OCI-LY3 (cell line): ENCODE data around the gene GNAI2.

Experiments used
- H2AFZ ChIP-seq: fragments of 200-600, 300-600 bp; shearing (Covaris generic); 2 replicates; pipeline ENCODE4 v1.6.0; 2014; ENCODE audit warnings: antibody characterized with exemption, low read depth, low read length
- H3K27ac ChIP-seq: fragments of 200-600, 300-600 bp; sonication (generic); 2 replicates; pipeline ENCODE4 v1.5.1; 2014; ENCODE audit warnings: mild to moderate bottlenecking, low read length, moderate library complexity, mixed read lengths
- H3K27me3 ChIP-seq: fragments of 200-600, 300-600 bp; sonication (generic); 2 replicates; pipeline ENCODE4 v1.6.1; 2014; ENCODE audit warnings: low read depth, low read length, mixed read lengths
- H3K36me3 ChIP-seq: fragments of 200-600, 300-600 bp; sonication (generic); replicated peaks from 2 replicates; pipeline ENCODE3; 2014; ENCODE audit warnings: low read depth, low read length, mixed read lengths
- H3K4me1 ChIP-seq: fragments of 300-600, 200-600 bp; sonication (generic); 2 replicates; pipeline ENCODE4 v1.6.1; 2014; ENCODE audit warnings: low read length, mixed read lengths
- H3K4me2 ChIP-seq: fragments of 200-600, 300-600 bp; sonication (generic); 2 replicates; pipeline ENCODE4 v1.6.1; 2014; ENCODE audit warnings: low read length, mixed read lengths
- H3K4me3 ChIP-seq: fragments of 300-600, 200-600 bp; sonication (generic); 2 replicates; pipeline ENCODE4 v1.5.1; 2014; ENCODE audit warnings: antibody characterized with exemption, mild to moderate bottlenecking, low read length, moderate library complexity
- H3K79me2 ChIP-seq: fragments of 300-600, 200-600 bp; shearing (Covaris generic); 2 replicates; pipeline ENCODE4 v1.6.1; 2014; ENCODE audit warnings: mild to moderate bottlenecking, low read length, mixed read lengths
- H3K9ac ChIP-seq: fragments of 300-600, 200-600 bp; shearing (Covaris generic); 2 replicates; pipeline ENCODE4 v1.6.0; 2014; ENCODE audit warnings: mild to moderate bottlenecking, low read length, moderate library complexity
- H3K9me3 ChIP-seq: fragments of 200-600, 300-600 bp; shearing (Covaris generic); 2 replicates; pipeline ENCODE4 v1.6.1; 2014; ENCODE audit warnings: low read length, mixed read lengths; ENCODE audit not compliant: insufficient read depth
- H4K20me1 ChIP-seq: fragments of 200-600, 300-600 bp; sonication (generic); 2 replicates; pipeline ENCODE4 v1.6.1; 2016; ENCODE audit warnings: low read length, mixed read lengths; ENCODE audit not compliant: insufficient read depth
- EZH2phosphoT487 ChIP-seq: fragments of 200-600 bp; shearing (Covaris generic); IDR thresholded peaks from 2 replicates; pipeline ENCODE4 v1.6.1; 2018; ENCODE audit warnings: antibody characterized with exemption, mixed run types, low read depth
- TF ChIP-seq, protein P1 (sequence below): fragments of 200-600, 300-600 bp; sonication (generic); IDR thresholded peaks from 2 replicates; pipeline ENCODE4 v1.5.1; 2014; ENCODE audit warnings: antibody characterized with exemption, low read length, low read depth

Gene GNAI2

DNA sequence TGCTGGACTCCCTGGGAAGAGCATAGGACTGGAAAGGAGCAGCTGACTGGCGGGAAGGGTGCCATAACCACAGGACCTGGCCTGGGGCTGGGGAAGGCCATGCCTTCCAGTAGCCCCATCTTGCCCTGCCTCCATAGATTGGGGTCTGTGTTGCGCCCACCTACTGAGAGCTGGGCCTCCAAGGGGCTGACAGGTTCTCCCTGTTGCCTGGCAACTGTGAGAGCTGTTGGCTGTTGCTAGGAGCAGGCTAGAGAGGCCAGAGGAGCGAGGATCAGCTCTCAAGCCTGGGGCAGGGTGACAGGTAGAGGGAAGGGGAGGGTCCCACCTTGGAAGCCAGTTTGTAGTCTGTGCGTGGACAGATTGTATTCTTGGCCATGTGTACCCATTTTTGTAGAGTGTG is 2.8 kb upstream of the GNAI2 start:
- peaks cover 23% of the 10 kb centered on the region for H3K4me1 ChIP-seq
- H4K20me1 ChIP-seq: peaks cover 2% of the 10 kb centered on the region
- peaks cover 30% of the 10 kb centered on the region for H3K79me2 ChIP-seq
- H3K27ac ChIP-seq: no peak overlapping the region
- H3K36me3 ChIP-seq: no peaks in the 10 kb centered on the region
- no peak overlapping the region for H2AFZ ChIP-seq
- no peak for TF ChIP-seq EZH2phosphoT487
- TF ChIP-seq, protein P1, sequence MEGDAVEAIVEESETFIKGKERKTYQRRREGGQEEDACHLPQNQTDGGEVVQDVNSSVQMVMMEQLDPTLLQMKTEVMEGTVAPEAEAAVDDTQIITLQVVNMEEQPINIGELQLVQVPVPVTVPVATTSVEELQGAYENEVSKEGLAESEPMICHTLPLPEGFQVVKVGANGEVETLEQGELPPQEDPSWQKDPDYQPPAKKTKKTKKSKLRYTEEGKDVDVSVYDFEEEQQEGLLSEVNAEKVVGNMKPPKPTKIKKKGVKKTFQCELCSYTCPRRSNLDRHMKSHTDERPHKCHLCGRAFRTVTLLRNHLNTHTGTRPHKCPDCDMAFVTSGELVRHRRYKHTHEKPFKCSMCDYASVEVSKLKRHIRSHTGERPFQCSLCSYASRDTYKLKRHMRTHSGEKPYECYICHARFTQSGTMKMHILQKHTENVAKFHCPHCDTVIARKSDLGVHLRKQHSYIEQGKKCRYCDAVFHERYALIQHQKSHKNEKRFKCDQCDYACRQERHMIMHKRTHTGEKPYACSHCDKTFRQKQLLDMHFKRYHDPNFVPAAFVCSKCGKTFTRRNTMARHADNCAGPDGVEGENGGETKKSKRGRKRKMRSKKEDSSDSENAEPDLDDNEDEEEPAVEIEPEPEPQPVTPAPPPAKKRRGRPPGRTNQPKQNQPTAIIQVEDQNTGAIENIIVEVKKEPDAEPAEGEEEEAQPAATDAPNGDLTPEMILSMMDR: no peak
- no peak overlapping the region for H3K4me2 ChIP-seq
- no peaks in the 10 kb centered on the region for H3K27me3 ChIP-seq
- H3K9ac ChIP-seq: no peak overlapping the region
- H3K9me3 ChIP-seq: no peaks in the 10 kb centered on the region
- H3K4me3 ChIP-seq: no peak overlapping the region

DNA sequence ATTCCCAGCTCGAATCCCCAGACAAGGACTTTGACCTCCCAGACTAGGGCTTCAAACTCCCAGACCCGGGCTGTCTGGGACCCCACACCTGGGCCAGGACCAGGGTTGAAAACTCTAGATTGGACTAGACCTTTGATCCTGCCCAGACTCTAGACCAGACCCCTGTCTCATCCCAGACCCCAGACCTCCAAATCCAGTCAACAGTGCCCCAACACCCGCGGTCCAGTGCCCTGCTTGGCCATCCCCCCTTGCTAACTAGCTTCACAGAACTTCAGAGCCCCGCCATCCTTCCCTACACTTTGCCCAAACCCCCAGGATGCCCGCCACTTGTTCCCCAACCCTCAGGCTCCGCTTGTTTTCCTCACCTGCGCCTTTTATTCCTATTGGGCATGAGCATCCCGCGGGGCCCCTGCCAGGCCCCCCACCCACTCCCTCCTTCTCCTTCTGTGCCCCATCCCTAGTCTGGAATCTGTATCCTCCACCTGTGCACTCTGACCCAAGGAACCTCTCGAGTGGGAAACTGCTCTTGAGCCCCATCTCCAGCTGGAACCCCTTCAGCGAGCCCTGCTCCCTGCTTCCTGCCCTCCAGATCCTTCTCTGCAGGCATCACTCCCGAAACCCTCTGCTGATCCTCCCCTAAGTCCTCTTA is 604 bp downstream of the GNAI2 start:
- Histone ChIP-seq H3K4me1 (peaks cover 30% of the 10 kb centered on the region), H3K4me3 (peak overlapping the region; percentile 90), H4K20me1 (peaks cover 33% of the 10 kb centered on the region), H2AFZ (no peak overlapping the region), H3K36me3 (peaks cover 16% of the 10 kb centered on the region), H3K27ac (peak overlapping the region; percentile 71), H3K4me2 (peak overlapping the region; percentile 96), H3K9me3 (no peaks in the 10 kb centered on the region), H3K79me2 (peaks cover 54% of the 10 kb centered on the region), H3K9ac (peak overlapping the region; percentile 89), H3K27me3 (no peaks in the 10 kb centered on the region)
- TF ChIP-seq, protein P1: no peak
- TF ChIP-seq EZH2phosphoT487: no peak

DNA sequence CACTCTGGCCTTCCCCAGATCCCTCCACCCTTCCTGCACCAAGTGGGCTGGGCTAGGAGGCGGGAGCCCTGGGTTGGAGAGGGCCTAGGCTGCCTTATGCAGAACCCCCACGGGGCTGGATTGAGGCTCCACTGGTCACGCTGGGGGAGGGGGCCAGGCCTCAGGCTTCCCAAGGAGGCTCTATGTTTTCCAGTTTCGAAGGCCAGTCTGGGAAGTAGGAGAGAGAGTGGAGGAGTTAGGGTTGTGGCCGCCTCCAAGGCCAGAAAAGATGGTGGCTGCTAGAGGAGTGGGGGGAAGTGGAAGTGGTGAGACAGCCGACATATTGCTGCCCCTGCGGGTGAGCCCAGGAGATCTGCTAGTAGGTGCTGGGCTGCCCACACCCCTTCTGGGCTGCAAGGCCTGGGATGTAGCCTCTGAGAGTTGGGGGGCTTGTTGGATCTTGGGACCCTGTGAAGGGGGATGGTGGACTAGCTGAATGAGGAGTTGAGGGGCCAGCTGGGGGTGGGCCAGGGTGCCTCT is 1.2 kb downstream of the GNAI2 start:
- H3K27ac ChIP-seq: peak overlapping the region; percentile 71
- H3K9me3 ChIP-seq: no peaks in the 10 kb centered on the region
- H3K79me2 ChIP-seq: peaks cover 60% of the 10 kb centered on the region
- H2AFZ ChIP-seq: no peak overlapping the region
- peak overlapping the region; percentile 89 for H3K9ac ChIP-seq
- H4K20me1 ChIP-seq: peaks cover 39% of the 10 kb centered on the region
- peak overlapping the region; percentile 96 for H3K4me2 ChIP-seq
- H3K4me3 ChIP-seq: peak overlapping the region; percentile 90
- TF ChIP-seq, protein P1: no peak
- TF ChIP-seq EZH2phosphoT487: no peak
- peaks cover 36% of the 10 kb centered on the region for H3K4me1 ChIP-seq
- no peaks in the 10 kb centered on the region for H3K27me3 ChIP-seq
- H3K36me3 ChIP-seq: peaks cover 16% of the 10 kb centered on the region

DNA sequence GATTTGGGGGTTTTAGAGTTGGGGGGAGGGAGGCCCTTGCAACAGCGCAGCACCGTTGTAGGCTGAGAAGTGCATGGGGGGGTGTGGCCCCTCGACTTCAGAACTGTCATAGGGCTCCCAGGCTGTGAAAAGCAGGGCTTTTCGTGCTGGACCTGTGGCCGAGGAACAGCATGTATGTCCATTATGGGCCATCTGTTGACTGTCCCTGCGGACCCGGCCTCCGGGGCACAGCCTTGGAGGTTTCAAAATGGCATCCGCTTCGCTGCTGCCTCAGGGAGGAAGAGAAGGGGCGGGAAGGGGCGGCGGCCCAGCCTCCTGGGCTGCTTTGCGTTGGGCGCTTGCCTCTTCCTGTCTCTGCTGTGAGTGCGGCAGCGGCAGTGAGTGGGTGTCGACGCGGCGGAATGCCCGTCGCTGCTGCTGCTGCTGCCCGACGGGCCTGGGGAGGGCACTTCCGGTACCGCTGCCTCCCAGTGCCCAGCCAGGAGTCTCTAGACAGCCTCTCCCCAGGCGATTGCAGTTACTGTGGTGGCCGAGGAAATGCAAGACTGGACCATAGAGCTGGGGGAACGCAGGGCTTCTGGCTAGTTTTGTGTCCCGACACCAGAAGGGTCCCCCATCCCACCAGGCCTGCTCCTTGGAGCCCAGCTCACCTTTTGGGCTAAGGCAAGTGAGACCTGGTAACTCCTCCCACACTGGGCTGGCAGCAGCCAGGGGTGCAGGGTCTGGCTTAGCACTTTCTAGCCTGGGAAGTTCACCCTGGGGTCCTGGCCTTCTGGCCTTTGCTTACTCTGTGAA is 1.9 kb downstream of the GNAI2 start:
- peak overlapping the region; percentile 90 for H3K4me3 ChIP-seq
- peaks cover 16% of the 10 kb centered on the region for H3K36me3 ChIP-seq
- peaks cover 67% of the 10 kb centered on the region for H3K79me2 ChIP-seq
- no peak overlapping the region for H2AFZ ChIP-seq
- TF ChIP-seq, protein P1: no peak
- TF ChIP-seq EZH2phosphoT487: no peak
- peak overlapping the region; percentile 71 for H3K27ac ChIP-seq
- no peaks in the 10 kb centered on the region for H3K9me3 ChIP-seq
- peak overlapping the region; percentile 89 for H3K9ac ChIP-seq
- peak overlapping the region; percentile 96 for H3K4me2 ChIP-seq
- peaks cover 43% of the 10 kb centered on the region for H3K4me1 ChIP-seq
- no peaks in the 10 kb centered on the region for H3K27me3 ChIP-seq
- H4K20me1 ChIP-seq: peaks cover 40% of the 10 kb centered on the region
